ENCODE measurements around the gene SMPD2.

GRCh38 chr6:109474995-109475394, 34.5 kb downstream of the SMPD2 start:
- TF ChIP-seq, protein P1, sequence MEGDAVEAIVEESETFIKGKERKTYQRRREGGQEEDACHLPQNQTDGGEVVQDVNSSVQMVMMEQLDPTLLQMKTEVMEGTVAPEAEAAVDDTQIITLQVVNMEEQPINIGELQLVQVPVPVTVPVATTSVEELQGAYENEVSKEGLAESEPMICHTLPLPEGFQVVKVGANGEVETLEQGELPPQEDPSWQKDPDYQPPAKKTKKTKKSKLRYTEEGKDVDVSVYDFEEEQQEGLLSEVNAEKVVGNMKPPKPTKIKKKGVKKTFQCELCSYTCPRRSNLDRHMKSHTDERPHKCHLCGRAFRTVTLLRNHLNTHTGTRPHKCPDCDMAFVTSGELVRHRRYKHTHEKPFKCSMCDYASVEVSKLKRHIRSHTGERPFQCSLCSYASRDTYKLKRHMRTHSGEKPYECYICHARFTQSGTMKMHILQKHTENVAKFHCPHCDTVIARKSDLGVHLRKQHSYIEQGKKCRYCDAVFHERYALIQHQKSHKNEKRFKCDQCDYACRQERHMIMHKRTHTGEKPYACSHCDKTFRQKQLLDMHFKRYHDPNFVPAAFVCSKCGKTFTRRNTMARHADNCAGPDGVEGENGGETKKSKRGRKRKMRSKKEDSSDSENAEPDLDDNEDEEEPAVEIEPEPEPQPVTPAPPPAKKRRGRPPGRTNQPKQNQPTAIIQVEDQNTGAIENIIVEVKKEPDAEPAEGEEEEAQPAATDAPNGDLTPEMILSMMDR (IDR thresholded peaks at IDR 0.05 in 4 of 5, conservative IDR thresholded peaks at IDR 0.05 in 1 of 5) = no peak
- TF ChIP-seq POLR2A (IDR thresholded peaks at IDR 0.05) = no peak

Measured in gastrocnemius medialis (tissue), 4 donors.